Coronary artery (tissue), 2 donors: ENCODE measurements around the gene GAL3ST1.

ENCODE experiments used
- DNase-seq: peaks from one replicate; pipeline ENCODE4 v3.0.0-alpha.2; 2017; ENCODE audit warnings: low spot score
- H3K27ac ChIP-seq, 2 donors: fragments of 200-600 bp; sonication (generic); one replicate each; pipeline ENCODE4 v1.5.1; 2016 to 2019
- H3K4me3 ChIP-seq: fragments of 200-600 bp; sonication (generic); 2 replicates; pipeline ENCODE4 v1.5.1; 2016; ENCODE audit warnings: mild to moderate bottlenecking, moderate library complexity
- TF ChIP-seq, protein P1 (sequence below): fragments of 200-600 bp; sonication (generic); IDR thresholded peaks from one replicate; pipeline ENCODE4 v1.5.1; 2019; ENCODE audit warnings: antibody characterized with exemption

Gene GAL3ST1

DNA sequence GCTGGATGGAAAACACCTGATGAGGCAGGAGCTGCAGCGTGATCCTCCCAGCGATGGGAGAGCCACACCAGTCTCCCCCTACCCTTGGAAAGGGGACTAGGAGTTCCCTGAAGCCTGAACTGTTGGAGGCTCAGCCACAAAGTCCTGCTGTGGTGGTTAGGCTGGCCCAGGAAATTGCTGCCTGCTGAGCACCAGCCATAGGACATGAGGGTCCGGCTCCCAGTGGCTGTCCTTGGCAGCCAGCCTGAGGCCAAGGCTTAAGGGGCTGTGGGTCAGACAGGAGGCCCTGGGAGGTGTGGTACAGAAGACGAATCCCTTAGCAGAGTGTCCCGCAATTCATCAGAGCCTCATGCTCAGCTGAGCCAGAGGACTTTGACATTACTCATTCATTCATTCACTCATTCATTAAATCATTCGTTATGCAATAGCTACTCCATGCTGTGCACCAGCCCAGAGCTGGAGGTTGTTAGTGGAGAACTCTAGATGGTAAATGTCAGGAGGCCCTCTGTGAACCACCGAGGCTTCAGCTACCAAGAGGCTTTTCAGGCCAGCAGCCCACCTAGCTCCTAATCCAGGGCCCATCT lies 54.5 kb downstream of the GAL3ST1 start:
- Histone ChIP-seq H3K4me3 (no peak overlapping the region), H3K27ac (no peak overlapping the region)
- TF ChIP-seq, protein P1, sequence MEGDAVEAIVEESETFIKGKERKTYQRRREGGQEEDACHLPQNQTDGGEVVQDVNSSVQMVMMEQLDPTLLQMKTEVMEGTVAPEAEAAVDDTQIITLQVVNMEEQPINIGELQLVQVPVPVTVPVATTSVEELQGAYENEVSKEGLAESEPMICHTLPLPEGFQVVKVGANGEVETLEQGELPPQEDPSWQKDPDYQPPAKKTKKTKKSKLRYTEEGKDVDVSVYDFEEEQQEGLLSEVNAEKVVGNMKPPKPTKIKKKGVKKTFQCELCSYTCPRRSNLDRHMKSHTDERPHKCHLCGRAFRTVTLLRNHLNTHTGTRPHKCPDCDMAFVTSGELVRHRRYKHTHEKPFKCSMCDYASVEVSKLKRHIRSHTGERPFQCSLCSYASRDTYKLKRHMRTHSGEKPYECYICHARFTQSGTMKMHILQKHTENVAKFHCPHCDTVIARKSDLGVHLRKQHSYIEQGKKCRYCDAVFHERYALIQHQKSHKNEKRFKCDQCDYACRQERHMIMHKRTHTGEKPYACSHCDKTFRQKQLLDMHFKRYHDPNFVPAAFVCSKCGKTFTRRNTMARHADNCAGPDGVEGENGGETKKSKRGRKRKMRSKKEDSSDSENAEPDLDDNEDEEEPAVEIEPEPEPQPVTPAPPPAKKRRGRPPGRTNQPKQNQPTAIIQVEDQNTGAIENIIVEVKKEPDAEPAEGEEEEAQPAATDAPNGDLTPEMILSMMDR: no peak
- DNase-seq: no peak

DNA sequence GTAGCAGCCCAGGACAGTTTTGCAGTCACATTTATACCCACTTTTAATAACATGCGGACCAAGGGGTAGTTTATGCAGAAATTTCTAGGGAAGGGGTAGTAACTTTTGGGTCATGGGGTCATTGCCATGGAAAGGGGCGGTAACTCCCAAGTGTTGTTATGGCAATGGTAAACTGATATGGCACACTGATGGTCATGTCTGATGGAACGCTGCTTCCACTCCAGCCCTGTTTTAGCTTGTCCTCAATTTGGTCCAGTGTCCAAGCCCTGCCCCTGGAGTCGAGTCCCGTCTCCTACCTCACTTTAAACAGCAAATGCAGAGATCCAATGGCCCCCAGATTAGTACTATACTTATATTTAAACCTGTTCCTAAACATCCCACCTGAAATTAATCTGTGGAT lies 57.7 kb downstream of the GAL3ST1 start:
- DNase-seq: no peak
- Histone ChIP-seq H3K4me3 (no peak overlapping the region), H3K27ac (no peak overlapping the region)
- TF ChIP-seq, protein P1: no peak

DNA sequence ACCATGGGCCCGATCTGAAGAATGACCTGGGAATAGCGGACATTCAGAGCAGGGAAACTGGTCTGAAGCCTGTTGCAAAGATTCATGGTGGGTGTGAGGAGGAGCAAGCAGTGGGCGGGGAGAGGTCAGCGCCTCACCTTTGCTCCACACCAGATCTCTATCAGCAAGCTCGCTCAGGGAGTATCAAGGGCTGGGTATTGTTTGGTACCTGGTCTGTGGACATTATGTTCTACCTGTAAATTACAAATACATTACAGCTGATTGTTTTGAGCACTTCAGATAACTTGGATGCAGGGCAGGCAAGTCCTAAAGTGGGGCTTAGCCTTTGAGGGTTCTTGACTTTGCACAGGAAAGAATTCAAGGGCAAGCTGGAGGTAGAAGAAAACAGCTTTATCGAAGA lies 58.2 kb downstream of the GAL3ST1 start:
- TF ChIP-seq, protein P1: no peak
- no peak overlapping the region for H3K4me3 ChIP-seq
- DNase-seq: no peak
- H3K27ac ChIP-seq: no peak overlapping the region

DNA sequence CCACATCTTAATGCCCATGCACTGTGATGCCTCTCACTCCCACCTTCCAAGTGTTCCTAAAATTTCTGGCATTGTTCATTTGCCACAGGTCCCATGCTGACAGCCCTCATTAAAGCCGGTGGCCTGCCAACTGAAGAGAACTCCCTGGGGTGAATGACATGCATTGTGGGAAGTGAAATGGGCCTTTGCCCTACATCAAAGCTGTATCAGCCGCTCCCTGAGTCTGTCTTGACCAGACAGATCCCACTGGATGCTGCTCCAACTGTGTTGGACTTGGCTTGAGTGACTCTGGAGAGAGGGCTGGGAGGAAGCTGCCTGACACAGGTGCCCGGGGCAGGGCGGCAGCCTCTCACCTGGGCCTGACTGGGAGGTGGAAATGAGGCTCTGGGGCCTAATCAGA lies 60.2 kb downstream of the GAL3ST1 start:
- Histone ChIP-seq H3K27ac (no peak overlapping the region), H3K4me3 (no peak overlapping the region)
- no peak for DNase-seq
- TF ChIP-seq, protein P1: no peak

DNA sequence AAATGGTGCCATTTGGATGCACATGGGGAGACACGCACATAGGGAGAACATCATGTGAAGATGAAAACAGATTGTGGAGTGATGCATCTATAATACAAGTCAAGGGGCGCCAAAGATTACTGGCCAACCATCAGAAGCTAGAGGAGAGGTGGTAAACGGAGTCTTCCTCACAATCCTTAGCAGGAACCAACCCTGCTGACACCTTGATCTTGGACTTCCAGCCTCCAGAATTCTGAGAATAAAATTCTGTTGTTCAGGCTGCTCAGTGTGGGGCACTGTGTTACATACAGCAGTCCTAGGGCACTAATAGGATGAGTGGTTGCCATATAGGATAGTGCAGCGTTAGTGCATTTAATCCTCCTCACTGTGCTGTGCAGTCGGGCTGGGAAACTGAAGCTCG lies 61.0 kb downstream of the GAL3ST1 start:
- no peak for DNase-seq
- TF ChIP-seq, protein P1: no peak
- no peak overlapping the region for H3K4me3 ChIP-seq

DNA sequence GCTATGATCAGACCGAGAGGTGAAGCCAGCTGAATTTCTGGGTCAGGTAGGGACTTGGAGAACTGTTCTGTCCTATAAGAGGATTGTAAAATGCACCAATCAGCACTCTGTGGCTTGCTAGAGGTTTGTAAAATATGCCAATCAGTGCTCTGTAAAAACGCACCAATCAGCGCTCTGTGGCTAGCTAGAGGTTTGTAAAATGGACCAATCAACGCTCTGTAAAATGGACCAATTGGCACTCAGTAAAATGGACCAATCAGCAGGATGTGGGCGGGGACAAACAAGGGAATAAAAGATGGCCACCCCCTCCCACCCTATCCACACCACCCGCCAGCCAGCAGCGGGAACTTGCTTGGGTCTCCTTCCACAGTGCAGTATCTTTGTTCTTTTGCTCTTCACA lies 62.6 kb downstream of the GAL3ST1 start:
- no peak overlapping the region for H3K4me3 ChIP-seq
- TF ChIP-seq, protein P1: no peak
- DNase-seq: no peak
- no peak overlapping the region for H3K27ac ChIP-seq

More for the DNA sequence above, 61.0 kb downstream of the GAL3ST1 start:
- H3K27ac ChIP-seq: no peak overlapping the region

DNA sequence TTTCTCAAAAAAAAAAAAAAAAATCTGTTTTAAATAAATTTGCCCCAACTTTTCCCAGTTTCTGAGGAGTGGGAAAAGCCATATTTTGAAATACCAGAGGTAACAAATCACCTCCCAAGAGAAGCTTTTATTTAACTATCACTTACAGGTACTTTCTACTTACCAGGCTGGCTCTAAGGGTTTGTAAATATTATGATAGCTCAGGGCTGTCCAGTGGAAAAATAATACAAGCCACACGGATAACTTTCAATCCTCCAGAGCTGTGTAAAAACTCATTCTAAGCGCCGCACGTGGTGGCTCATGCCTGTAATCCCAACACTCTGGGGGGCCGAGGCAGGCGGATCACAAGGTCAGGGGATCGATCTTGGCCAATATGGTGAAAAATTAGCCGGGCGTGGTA lies 63.4 kb downstream of the GAL3ST1 start:
- Histone ChIP-seq H3K4me3 (no peak overlapping the region), H3K27ac (no peak overlapping the region)
- TF ChIP-seq, protein P1: no peak
- DNase-seq: no peak
